CD4-positive, alpha-beta T cell treated with Interleukin-4 for 4 hours (primary cell): ENCODE measurements around the gene TMIGD2.
"Not testable (repeated sequence)": the region's sequence is repeated elsewhere in the genome, so short reads cannot be mapped to it uniquely, and the experiment has no call there.

Source experiments
- DNase-seq: peaks from one replicate; pipeline ENCODE4 v3.0.0-alpha.2; 2020

The TMIGD2 gene, protein sequence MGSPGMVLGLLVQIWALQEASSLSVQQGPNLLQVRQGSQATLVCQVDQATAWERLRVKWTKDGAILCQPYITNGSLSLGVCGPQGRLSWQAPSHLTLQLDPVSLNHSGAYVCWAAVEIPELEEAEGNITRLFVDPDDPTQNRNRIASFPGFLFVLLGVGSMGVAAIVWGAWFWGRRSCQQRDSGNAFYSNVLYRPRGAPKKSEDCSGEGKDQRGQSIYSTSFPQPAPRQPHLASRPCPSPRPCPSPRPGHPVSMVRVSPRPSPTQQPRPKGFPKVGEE

DNA sequence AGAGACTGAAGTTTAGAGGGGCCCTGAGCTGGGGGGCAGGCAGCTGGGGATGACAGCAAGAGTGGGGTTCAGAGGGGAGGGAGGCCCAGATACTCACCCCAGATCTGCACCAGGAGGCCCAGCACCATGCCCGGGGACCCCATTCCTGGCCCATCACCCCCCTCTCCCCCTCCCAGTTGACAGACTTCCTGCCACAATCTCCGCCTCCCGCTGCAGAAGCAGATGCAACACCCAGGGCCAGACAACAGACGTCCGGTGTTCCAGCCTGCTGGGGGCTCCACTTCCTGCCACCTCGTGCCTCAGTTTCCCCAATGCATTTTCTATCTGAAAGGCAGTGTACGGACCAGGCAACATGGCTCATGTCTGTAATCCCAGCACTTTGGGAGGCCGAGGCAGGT is at the start of gene TMIGD2:
Gene TMIGD2 (minus strand): TSS at position 147 of the 398 bp plus-strand sequence. CDS start 4 bp downstream, at position 143.
- DNase-seq: no peak

DNA sequence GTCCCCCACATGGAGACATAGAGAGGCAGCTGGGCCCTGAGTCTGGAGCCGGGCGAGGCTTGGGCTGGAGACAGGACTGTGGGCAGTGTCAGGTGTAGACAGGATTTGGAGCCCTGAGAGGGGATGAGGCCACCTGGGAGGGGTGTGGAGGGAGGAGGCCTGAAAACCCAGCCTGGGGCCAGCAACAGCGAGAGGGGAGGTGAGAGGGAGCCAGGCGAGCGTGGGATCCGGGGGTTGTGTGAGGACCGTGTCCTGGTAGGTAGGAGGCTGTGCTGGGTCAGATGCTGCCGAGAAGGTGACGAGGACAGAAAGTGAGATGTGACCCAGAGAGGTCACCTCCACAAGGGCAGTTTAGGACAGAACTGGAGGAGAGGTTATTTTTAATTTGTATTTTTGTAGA is 48.5 kb upstream of the TMIGD2 start:
- DNase-seq: no peak

DNA sequence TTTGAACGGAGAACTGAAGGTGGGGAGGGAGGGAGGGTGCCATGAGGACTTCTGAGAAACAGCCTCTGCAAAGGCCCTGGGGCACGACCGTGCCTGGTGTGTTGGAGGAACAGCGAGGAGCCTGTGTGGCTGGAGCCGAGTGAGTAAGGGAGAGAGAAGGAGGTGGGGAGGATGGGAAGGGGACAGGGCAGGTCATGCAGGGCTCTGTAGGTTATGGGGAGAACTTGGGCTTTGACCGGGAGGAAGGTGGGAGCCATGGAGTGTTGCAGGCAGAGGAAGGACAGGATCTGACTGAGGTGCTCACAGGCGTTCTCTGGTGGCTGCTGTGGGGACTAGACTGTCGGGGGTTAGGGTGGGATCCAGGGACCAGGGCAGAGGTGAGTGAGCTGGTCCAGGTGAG is 47.9 kb upstream of the TMIGD2 start:
- no peak for DNase-seq

DNA sequence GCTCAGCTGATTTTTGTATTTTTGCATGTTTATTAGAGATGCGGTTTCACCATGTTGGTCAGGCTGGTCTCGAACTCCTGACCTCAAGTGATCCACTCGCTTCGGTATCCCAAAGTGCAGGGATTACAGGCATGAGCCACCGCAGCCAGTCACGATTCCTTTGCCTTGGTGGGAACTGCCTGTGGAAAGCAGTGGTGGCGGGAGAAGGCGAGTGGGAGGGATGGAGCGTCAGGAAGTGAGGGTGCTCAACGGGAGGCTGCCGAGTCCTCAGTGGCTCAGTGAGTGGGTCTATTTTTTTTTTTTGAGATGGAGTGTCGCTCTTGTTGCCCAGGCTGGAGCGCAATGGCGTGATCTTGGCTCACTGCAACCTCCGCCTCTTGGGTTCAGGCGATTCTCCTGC is 47.0 kb upstream of the TMIGD2 start:
- not testable (repeated sequence) for DNase-seq

DNA sequence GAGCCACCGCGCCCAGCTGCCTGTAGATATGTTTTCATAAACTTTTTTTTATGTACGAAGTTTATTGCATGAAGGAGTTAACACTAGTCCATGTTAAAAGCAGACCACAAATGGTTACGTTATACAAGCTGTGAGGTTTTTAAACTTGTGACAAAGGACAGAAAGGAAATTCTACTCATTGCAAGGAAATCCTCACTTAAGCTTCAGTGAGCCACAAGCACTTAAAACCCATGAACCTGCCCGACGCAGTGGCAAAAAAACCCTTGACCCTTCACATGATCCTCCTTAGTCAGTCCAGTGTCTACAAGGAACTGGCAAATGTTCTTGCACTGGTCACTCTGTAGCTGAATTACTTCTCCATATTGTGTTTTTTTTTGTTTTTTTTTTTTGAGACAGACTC is 45.3 kb upstream of the TMIGD2 start:
- DNase-seq: no peak

DNA sequence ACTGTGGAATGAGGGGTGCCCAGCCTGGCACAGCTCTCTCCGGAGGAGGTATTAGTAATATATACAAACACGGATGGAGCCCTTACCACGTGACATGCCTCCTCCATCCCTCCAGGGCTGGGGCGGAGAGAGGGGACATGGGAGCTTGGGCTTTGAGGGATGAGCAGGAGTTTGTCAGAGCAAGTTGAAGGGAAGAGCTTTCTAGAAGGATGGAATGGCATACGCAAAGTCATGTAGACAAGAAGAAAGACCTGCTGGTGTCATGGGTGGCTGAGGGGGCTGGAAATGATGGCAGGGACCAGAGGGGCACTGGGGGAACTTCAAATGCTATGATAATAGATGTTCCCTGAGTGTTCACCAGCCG is 43.8 kb upstream of the TMIGD2 start:
- no peak for DNase-seq

DNA sequence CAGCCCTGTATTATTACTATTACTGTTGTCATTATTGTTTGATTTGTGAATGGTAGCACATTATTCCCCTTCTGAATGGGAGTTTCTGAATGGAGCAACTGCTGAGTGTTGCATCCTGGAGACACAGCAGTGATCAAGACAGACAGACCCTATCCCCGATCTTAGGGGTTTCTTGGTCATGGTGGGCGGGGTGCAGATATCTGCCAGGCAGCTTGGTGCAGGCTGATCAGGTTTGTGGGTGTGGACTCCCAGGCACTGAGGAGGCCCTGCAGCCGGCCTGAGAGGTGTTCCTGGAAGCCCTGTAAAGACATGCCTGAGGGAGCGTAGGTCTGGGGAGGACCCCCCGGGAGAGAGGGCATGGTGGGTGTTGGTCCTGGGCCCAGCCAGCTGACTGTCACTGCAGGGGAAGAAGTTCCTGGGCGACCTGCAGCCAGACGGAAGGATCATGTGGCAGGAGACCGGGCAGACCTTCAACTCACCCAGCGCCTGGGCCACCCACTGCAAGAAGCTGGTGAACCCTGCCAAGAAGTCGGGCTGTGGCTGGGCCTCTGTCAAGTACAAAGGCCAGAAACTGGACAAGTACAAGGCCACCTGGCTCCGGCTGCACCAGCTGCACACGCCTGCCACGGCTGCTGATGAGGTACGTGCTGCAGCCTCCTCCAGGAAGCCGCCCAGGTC is 43.3 kb upstream of the TMIGD2 start:
- no peak for DNase-seq

DNA sequence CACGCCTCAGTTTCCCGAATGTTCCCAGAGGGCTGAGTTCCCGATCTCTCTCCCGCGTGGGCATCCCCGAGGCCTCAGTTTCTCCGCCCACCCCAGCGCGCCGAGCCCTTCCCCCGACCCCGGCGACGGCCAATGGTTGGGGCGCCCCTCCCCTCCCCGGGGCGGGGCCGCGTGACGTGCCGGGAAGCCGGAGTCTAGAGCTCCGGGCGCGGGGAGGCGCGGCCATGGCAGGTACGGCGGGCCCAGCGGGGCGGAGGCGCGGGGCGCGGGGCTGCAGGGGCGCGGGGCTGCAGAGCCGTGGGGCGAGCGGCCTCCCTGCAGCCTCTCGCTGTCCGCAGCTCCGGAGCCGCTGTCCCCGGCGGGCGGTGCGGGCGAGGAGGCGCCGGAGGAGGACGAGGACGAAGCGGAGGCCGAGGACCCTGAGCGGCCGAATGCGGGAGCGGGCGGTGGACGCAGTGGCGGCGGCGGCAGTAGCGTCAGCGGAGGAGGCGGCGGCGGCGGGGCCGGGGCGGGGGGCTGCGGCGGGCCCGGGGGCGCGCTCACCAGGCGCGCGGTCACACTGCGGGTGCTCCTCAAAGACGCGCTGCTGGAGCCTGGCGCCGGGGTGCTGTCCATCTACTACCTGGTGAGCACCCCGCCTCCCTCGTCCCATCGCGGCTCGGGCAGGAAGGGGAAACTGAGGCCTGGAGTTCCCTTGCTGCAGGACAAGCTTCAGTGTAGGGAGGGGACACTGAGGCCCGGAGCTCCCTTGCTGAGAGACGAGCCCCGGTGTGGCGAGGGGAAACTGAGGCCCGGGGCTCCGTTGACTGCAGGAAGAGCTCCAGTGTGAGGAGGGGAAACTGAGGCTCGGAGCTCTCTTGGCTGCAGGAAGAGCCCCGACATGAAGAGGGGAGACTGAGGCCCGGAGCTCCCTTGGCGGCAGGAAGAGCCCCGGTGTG is 41.5 kb upstream of the TMIGD2 start, which contains the start of gene MPND:
Gene MPND (plus strand): TSS at position 193 of the 938 bp plus-strand sequence. CDS start 32 bp downstream, at position 225.
- DNase-seq: peak; percentile 81

DNA sequence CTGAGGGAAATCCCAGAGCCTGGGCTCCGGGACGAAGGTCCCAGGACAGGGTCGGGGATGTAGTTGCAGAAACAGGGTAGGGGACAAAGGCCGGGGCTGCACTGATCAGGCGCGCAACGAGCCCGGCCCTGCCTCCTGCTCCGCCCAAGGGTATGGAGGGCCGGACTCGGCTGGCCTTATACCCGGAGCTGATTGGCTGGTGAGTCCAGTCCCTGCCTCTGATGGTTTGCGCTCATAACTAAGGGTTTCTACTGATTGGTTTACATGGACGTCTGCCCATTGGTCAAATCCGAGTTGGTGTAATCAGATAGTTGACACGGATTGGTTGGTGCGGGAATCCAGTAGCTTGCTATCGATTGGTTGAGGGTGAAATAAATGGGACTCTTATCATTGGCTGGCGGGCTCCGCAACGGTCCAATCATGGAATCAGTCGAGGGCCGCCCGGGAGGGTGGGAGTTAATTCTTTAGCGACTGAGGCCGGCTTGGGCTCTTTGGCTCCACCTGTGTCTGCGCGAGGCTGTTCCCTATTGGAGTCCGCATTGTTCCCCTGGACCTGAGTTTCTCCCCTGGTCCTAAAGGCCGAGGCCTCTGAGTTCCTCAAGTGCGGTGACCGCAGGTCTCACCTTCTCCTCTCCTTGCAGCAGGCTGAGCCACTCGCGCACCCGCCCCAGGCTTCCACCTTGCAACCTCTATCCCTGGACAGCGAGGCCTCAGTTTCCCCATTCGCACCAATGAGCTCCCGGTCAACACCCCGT is 40.6 kb upstream of the TMIGD2 start:
- peak; percentile 99 for DNase-seq

DNA sequence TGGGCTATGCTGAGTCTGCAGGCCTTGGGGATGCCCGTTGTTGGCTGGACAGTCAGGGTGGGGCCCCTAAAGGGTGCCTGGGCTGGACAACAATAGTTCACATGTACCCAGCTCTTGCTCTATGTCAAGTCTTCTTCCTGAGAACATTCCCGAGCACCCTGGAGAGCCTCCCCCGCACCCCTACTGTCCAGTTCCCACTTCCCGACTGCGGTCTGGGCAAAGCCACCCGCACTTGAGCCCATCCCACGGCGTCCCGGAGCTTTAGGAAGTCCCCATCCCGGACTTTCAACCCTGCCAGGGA is 40.1 kb upstream of the TMIGD2 start:
- DNase-seq: no peak

DNA sequence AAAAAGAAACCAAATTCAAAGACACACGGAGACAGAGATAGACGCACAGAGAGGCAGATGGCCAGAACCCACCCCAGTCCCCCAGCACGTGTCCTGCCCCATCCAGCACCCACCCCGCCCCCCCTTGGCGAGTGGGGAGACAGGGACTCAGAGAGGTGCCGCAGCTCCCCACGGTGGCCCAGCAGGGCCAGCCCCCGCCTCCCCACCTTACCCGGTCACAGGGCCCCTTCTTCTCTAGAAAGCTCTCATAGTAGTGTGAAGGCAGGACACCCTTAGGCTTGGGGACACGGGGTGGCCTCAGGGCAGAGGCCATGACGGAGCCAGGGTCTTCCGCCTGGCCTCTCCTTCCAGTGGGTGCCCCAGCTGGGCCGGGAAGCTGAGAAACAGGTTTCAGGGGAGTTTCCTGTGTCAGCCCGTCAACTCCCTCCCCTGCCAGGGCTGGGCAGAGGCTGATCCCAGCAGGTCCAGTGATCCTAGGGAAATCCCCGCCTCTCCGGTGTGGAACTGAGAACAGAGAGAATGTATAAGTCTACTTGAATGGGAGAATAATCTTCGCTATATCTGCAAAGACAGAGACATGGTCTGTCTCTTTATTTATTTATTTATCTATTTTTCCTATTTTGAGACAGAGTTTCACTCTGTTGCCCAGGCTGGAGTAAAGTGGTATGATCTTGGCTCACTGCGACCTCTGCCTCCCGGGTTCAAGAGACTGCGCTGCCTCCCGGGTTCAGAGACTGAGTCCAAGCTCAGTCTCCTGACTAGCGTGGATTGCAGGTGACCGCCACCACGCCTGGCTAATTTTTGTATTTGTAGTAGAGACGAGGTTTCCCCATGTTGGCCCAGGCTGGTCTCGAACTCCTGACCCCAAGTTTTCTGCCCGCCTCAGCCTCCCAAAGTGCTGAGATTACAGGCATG is 36.5 kb upstream of the TMIGD2 start, which contains the start of gene STAP2:
Gene STAP2 (minus strand): TSS at position 387 of the 915 bp plus-strand sequence. CDS start 74 bp downstream, at position 313.
- peak; percentile 10 for DNase-seq

DNA sequence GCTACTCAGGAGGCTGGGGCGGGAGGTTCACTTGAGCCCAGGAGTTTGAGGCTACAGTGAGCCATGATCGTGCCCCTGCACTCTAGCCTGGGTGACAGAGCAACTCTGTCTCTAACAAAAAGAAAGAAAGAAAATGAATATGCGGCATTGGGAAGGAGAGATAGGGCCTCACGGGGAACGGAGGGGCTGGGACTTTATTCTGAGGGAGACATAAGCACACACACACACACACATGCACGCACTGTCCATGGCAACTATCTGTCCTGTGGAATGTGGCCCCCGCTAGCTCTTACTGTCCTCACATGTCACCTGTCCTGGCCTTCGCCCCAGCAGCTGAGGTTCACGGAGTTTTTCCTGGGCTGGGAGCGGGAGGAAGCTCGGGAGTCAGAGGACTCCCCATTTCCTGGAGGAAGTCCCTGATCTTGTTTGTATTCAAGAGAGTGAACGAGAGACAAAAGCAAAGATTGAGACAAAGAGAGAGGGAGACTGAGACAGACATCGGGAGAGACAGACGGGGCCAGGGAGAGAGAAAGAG is 35.8 kb upstream of the TMIGD2 start:
- no peak for DNase-seq

DNA sequence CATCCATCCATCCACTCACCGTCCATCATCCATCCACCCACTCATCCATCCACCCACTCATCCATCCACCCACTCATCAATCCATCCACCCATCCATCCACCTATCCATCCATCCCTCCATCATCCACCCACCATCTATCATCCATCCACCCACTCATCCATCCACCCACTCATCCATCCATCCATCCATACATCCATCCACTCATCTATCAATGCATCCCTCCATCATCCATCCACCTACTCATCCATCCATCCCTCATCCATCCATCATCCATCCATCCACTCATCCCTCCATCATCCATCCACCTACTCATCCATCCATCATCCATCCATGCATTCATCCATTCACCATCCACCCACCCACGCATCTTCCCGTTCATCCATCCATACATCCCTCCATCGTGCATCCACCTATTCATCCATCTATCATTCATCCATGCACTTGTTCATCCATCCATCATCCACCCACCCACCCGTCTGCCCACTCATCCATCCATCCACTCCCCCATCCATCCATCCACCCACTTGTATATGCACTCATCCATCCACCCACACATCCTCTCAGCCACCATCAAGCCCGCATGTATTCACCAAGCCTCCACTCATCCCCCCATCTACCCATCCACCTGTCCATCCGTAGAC is 32.9 kb upstream of the TMIGD2 start:
- DNase-seq: no peak

DNA sequence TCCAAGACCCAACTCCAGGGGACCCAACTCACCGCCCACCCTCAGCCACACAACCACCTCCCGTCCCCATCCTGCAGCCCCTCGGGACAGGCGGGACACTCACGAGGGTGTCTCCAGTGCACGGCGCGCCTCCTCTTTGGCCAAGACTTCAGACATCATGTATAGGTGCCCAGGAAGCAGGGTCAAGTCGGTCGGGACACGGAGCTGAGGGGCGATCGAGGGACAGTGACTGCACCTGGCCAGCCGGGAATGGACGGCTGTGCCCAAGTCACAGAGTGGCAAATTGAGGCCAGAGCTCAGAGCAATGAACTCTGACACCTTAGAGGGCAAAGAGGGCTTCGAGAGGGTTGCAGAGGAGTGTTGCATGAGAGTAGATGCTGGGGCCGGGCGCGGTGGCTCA is 27.7 kb upstream of the TMIGD2 start:
- DNase-seq: no peak

DNA sequence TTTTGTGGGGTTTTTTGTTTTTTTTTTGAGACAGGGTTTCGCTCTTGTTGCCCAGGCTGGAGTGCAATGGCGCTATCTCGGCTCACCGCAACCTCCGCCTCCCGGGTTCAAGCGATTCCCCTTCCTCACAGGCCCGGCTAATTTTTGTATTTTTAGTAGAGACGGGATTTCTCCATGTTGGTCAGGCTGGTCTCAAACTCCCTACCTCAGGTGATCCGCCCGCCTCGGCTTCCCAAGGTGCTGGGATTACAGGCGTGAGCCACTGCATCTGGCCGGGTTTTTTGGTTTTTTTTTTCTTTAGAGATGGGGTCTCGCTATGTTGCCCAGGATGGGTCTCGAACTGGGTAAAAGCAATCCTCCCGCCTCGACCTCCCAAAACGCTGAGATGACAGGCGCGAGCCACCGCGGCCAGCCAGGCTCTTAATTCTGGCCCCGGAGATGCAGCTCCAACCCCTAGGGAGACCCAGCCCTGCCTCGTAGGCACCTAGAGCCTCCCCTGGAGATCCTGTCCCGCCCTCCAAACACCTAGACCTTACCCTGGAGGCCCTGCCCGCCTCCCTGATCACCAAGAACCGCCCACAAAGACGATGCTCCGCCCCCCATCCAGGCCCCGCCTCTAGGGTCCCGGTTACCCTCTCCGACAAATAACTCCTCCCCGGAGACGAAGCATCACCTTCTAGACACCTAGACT is 26.9 kb upstream of the TMIGD2 start:
- not testable (repeated sequence) for DNase-seq

DNA sequence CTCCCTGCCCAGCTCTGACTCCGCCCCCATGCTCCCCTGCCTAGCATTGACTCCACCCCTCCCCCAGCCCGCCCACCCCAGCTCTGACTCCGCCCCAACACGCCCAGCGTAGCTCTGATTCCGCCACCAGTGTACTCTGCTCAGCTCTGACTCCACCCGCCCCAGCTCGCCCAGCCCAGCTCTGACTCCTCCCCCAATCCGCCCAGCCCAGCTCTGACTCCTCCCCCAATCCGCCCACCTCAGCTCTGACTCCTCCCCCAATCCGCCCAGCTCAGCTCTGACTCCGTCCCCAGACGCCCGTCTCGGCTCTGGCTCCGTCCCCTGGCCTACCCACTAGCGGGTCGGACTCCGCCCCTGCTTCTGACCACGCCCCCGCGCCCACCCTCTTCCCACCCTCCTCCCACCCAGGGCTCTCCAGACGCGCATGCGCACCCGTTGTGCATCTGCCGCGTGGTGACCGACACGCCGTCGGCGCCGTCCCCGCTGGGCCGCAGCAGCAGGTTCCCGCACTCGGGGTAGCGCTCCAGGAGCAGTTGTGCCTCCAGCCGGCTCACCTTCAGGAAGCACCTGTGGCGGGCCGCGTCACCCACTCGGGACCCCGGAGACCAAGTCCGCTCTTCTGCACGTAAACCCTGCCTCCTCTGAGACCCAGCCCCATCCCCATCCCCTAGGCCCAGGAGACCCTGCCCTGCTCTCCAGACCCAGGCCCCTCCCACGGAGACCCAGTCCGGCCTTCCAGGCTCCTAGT is 26.2 kb upstream of the TMIGD2 start:
- peak; percentile 95 for DNase-seq

DNA sequence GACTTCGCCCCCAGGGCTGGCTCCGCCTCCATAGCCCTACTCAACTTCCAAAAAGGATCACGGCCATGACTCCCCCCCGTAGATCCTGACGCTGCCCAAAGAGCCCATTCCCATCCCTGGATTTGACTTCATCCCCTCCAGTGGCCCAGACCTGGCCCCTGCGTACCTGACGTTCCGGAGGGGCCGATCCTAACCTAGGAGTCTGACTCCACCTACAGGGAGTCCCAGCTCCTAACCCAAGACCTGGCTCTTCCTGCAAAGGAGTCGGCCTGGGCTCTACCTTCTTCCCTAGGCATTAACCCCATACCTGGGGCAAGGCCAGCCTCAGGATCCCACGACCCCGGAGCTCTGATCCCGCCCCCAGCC is 25.7 kb upstream of the TMIGD2 start:
- DNase-seq: no peak

DNA sequence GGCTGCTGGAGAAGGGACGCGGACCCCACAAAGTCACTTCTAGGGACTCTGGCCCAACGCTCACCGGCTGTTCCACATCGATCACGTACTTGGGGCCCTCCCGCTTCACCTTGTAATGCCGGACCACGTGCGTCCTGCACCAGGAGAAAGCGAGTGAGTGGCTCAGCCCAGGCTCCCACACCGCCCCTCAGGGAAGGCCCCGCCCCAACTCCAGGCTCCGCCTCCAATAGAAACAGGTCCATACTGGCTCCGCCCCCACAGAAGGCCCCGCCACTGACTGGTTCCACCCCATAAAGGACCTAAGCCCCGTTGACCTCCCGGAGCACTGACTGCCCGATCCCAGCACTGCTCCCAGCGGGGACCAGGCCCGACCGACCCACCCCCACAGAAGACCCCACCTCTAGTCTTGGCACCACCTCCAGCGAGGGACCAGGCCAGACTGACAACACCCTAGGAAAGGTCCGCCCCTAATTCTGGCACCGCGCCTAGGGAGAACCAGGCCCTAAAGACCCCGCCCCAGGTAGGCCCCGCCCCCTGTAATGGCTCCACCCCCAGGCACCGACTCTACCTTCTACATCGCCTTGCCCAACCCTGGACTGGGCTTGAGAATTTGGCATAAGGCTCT is 25.2 kb upstream of the TMIGD2 start:
- DNase-seq: peak; percentile 55

DNA sequence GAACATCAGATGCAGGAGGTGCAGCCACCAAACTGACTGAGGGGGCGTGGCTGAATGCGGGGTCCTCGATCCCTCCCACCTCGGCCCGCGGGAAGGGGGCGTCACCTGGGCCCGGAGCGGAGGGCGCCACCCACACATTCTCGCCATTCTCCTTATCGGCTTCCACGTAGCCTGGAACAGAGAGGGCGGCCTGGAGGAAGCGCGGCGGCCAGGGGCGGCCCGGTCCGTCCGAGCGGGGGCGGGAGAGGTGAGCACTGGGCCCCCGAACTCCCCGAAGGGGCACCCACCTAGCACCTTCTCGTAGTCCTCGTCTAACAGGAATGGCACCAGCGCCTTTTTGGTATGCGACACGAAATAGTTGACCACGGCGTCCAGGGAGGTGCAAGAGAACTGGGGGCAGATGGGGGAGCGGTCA is 24.7 kb upstream of the TMIGD2 start:
- DNase-seq: no peak
